Measurements from ENCODE around the gene FRS3. TPM values are rescaled to one million over a fixed set of nuclear protein-coding genes. Genes with fewer than 3 reads are reported as not detected.

Gene FRS3
- total RNA-seq, 1 donor from 2014 or later: 5.9 TPM

DNA sequence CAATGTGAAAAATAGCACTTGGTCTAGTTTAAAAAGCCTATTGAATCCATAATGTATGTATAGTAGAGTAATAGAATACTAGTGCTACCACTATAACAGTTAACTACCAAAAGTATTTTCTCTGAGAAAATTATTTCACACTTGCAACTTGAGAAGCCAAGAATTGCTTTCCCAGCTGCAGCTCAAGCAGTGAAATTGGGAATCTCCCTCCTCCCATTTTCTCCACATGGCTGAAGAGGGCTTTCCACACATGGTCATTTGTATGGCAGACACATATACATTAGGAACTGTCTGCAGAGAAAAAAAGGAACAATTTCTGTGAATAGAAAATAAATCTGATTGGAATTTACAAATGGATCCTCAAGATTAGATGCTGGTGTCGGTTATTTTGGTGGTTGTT lies 42.3 kb upstream of the FRS3 start:
- Histone ChIP-seq H3K36me3 (no peaks in the 10 kb centered on the region), H3K27me3 (ENCODE audit: low read depth) (no peaks in the 10 kb centered on the region), H3K27ac (no peak overlapping the region), H3K4me3 (no peak overlapping the region), H3K4me1 (peaks cover 8% of the 10 kb centered on the region), H3K9me3 (no peaks in the 10 kb centered on the region)
- ATAC-seq: no peak
- intact Hi-C loops (cut with DNase I): no loop called here
- no peak for DNase-seq
- no peak for TF ChIP-seq CTCF (IDR thresholded peaks at IDR 0.05)

GRCh38 chr6:41821266-41821665 lies 41.6 kb upstream of the FRS3 start:
- Histone ChIP-seq H3K4me1 (peaks cover 8% of the 10 kb centered on the region), H3K4me3 (no peak overlapping the region), H3K36me3 (no peaks in the 10 kb centered on the region), H3K9me3 (no peaks in the 10 kb centered on the region), H3K27me3 (ENCODE audit: low read depth) (no peaks in the 10 kb centered on the region), H3K27ac (no peak overlapping the region)
- ATAC-seq (no peak), DNase-seq (no peak)
- TF ChIP-seq CTCF (IDR thresholded peaks at IDR 0.05): no peak
- intact Hi-C loops (cut with DNase I): no loop called here

DNA sequence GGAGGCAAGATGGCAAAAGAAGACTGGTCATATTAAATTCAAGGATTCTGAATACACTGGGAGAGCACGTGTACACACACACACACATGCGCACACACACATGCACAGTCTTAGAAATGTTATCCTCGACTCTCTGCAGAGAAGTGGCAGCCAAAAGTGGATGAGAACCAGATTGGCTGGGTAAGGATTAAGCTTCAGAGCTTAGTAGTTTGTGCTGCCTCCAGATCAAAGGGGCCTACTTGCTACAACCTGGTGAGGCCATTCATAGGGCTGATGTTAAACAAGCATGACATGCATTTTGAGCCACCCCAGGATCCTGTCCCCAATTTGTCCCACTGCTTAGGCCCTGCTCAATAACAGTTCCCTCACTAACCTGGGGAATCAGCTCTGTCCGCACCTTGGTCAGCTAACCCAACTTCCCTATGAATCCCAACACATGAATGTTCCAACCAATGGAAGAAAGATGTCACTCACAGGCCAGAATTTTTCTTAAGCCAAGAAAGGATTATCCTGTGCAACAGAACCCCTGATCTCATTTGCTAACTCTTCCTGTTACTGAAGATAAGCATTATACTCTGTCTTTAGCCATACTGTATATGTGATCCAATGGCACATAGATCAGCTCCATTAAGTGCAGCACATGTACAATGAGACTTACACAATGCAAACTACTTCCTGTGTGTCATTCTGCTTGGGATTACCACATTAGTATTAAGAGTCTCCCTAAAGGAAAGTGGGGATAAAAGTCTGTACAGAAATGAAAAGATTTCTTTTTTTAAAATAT lies 38.8 kb upstream of the FRS3 start:
- no peaks in the 10 kb centered on the region for H3K36me3 ChIP-seq
- intact Hi-C loops (cut with DNase I): no loop called here
- ATAC-seq (no peak), DNase-seq (no peak)
- no peak overlapping the region for H3K27ac ChIP-seq
- H3K9me3 ChIP-seq: no peaks in the 10 kb centered on the region
- no peak for TF ChIP-seq CTCF (IDR thresholded peaks at IDR 0.05)
- H3K4me3 ChIP-seq: no peak overlapping the region
- no peaks in the 10 kb centered on the region for H3K4me1 ChIP-seq
- H3K27me3 ChIP-seq (ENCODE audit: low read depth): no peaks in the 10 kb centered on the region

DNA sequence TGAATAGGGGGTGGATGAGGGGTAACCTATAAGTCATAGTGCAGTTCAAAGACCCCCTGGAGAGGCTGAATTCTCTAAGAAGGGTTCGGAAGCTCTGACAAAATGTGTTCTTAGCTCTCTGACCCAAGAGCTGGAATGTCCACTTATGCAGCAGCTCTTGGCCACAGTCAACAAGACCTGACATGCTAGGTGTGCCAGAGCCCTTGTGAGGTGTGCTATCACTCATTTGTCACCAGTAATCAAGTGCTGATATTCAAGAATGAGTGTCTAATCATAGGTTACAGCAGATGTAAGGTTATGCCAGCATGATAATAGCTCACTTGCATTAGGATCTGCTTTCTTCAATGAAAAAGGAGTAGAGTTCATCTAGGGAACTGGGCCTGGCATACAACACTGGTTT lies 35.9 kb upstream of the FRS3 start:
- intact Hi-C loops (cut with DNase I): no loop called here
- Histone ChIP-seq H3K4me1 (no peaks in the 10 kb centered on the region), H3K27ac (no peak overlapping the region), H3K36me3 (no peaks in the 10 kb centered on the region), H3K4me3 (no peak overlapping the region), H3K27me3 (ENCODE audit: low read depth) (no peaks in the 10 kb centered on the region), H3K9me3 (no peaks in the 10 kb centered on the region)
- ATAC-seq: no peak
- no peak for TF ChIP-seq CTCF (IDR thresholded peaks at IDR 0.05)
- no peak for DNase-seq

GRCh38 chr6:41814629-41815028 lies 34.9 kb upstream of the FRS3 start:
- intact Hi-C loops (cut with DNase I): no loop called here

More at GRCh38 chr6:41814629-41815028, 34.9 kb upstream of the FRS3 start:
- DNase-seq (no peak), ATAC-seq (no peak)
- Histone ChIP-seq H3K27me3 (ENCODE audit: low read depth) (no peaks in the 10 kb centered on the region), H3K27ac (no peak overlapping the region), H3K4me3 (no peak overlapping the region), H3K36me3 (no peaks in the 10 kb centered on the region), H3K9me3 (no peaks in the 10 kb centered on the region), H3K4me1 (no peaks in the 10 kb centered on the region)
- TF ChIP-seq CTCF (IDR thresholded peaks at IDR 0.05): no peak

All from lower lobe of right lung (tissue), 2 donors.